CD4-positive, alpha-beta T cell treated with Interleukin-17A for 1 hour (primary cell): ENCODE data around the gene CXCL9.

Experiments
- DNase-seq: peaks from one replicate; pipeline ENCODE4 v3.0.0-alpha.2; 2020

The CXCL9 gene

DNA sequence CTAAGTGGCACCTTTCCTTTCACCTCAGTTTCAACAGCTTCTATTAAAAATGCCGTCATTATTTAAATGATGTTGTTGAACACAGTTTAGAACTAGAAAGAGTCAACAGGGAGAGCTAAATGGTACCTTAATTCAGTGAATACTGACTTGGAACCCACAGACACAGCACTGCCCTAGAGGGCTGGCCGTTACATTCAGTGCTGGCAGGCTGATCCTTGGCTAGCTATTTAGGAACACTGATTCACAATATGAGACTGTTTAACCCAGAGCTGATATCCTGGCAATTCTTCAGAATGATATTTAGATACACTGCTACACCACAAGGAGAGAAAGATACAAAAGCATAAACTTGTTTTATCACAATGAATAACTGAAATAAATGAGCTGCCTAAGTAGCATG, 53.8 kb downstream of the CXCL9 start:
- no peak for DNase-seq
